AG08396 (cell line): Measurements from ENCODE around the gene NOXO1.
"Not testable (repeated sequence)": the region's sequence is repeated elsewhere in the genome, so short reads cannot be mapped to it uniquely, and the experiment has no call there.

ENCODE experiments used
- DNase-seq: peaks from one replicate; pipeline ENCODE4 v3.0.0; 2012; ENCODE audit warnings: low spot score, mixed read lengths

NOXO1 gene

GRCh38 chr16:1962161-1963153, 18.8 kb downstream of the NOXO1 start:
- DNase-seq: not testable (repeated sequence)

- DNase-seq: no peak
Observed at GRCh38 chr16:1961651-1962067, 19.6 kb downstream of the NOXO1 start.

- no peak for DNase-seq
Observed at GRCh38 chr16:1960665-1961630, 20.3 kb downstream of the NOXO1 start.

- DNase-seq: peak; percentile 95
Observed at GRCh38 chr16:1959269-1960039, 21.8 kb downstream of the NOXO1 start, which contains the start of gene NDUFB10. Gene NDUFB10, plus strand, starts transcription at chr16:1959538. Its CDS starts 87 bp downstream, at chr16:1959625.

- DNase-seq: no peak
Observed at GRCh38 chr16:1958715-1959268, 22.5 kb downstream of the NOXO1 start.

- not testable (repeated sequence) for DNase-seq
Observed at GRCh38 chr16:1958143-1958491, 23.2 kb downstream of the NOXO1 start.

- DNase-seq: not testable (repeated sequence)
Observed at GRCh38 chr16:1957434-1958142, 23.7 kb downstream of the NOXO1 start.

GRCh38 chr16:1953734-1954133, 27.5 kb downstream of the NOXO1 start:
- DNase-seq: no peak

GRCh38 chr16:1950559-1950958, 30.7 kb downstream of the NOXO1 start:
- no peak for DNase-seq

- DNase-seq: no peak
Observed at GRCh38 chr16:1950047-1950446, 31.2 kb downstream of the NOXO1 start.

- DNase-seq: no peak
Observed at GRCh38 chr16:1949507-1949906, 31.8 kb downstream of the NOXO1 start.

- DNase-seq: no peak
Observed at GRCh38 chr16:1947369-1947670, 33.9 kb downstream of the NOXO1 start.

GRCh38 chr16:1946495-1947368, 34.5 kb downstream of the NOXO1 start:
- DNase-seq: no peak

- DNase-seq: no peak
Observed at GRCh38 chr16:1945559-1946391, 35.5 kb downstream of the NOXO1 start.

- no peak for DNase-seq
Observed at GRCh38 chr16:1944612-1945199, 36.6 kb downstream of the NOXO1 start.

- peak; percentile 100 for DNase-seq
Observed at GRCh38 chr16:1942810-1943726, 38.2 kb downstream of the NOXO1 start, which contains the start of gene MSRB1. Gene MSRB1, minus strand, starts transcription at chr16:1943199. Its CDS starts 43 bp downstream, at chr16:1943156.
